Fibroblast of lung (primary cell): ENCODE measurements around the gene GALNT7. TPM values are rescaled to one million over a fixed set of nuclear protein-coding genes. Genes with fewer than 3 reads are reported as not detected.

ENCODE experiments used
- DNase-seq, 2 donors: peaks; one replicate each; pipeline versions ENCODE4 v3.0.0 to v3.0.0-alpha.2; 2010; ENCODE audit warnings: low read depth in 2 of 2
- H2AFZ ChIP-seq: 2 replicates; pipeline ENCODE4 v1.5.1; 2012; ENCODE audit warnings: low read length, control low read depth, inconsistent platforms
- H3K27ac ChIP-seq: 2 replicates; pipeline ENCODE4 v1.5.1; 2011; ENCODE audit warnings: low read length, control low read depth; ENCODE audit not compliant: insufficient read depth
- H3K27me3 ChIP-seq: 2 replicates; pipeline ENCODE4 v1.5.1; 2011; ENCODE audit warnings: mild to moderate bottlenecking, low read length; ENCODE audit not compliant: control insufficient read depth, insufficient read depth
- H3K36me3 ChIP-seq: 2 replicates; pipeline ENCODE4 v1.5.1; 2011; ENCODE audit warnings: low read length; ENCODE audit not compliant: control insufficient read depth, insufficient read depth
- H3K4me1 ChIP-seq: 2 replicates; pipeline ENCODE4 v1.5.1; 2011; ENCODE audit warnings: low read length; ENCODE audit not compliant: control insufficient read depth, insufficient read depth; ENCODE audit errors: extremely low read depth
- H3K4me2 ChIP-seq: 2 replicates; pipeline ENCODE4 v1.5.1; 2011; ENCODE audit warnings: low read length, control low read depth; ENCODE audit not compliant: insufficient read depth; ENCODE audit errors: extremely low read depth
- H3K4me3 ChIP-seq, 4 experiments: fragments of 200-600 bp in 1 of 4; sonication (generic) in 1 of 4; replicated peaks in 1 of 4; 2 replicates each; pipeline ENCODE4 v1.5.1; 2011 to 2016; ENCODE audit warnings: low read length in 4 of 4, low read depth in 3 of 4, mild to moderate bottlenecking in 3 of 4, control low read depth in 2 of 4, inconsistent platforms in 1 of 4, mixed read lengths in 1 of 4; ENCODE audit not compliant: insufficient read depth in 1 of 4; ENCODE audit errors: control extremely low read depth in 1 of 4
- H3K79me2 ChIP-seq: 2 replicates; pipeline ENCODE4 v1.5.1; 2012; ENCODE audit warnings: mild to moderate bottlenecking, low read length, inconsistent platforms; ENCODE audit not compliant: control insufficient read depth, insufficient read depth
- H3K9ac ChIP-seq: 2 replicates; pipeline ENCODE4 v1.5.1; 2011; ENCODE audit warnings: mild to moderate bottlenecking, low read length, control low read depth; ENCODE audit not compliant: insufficient read depth
- H3K9me3 ChIP-seq: 2 replicates; pipeline ENCODE4 v1.5.1; 2012; ENCODE audit warnings: low read depth, low read length; ENCODE audit not compliant: control insufficient read depth, insufficient read depth
- H4K20me1 ChIP-seq: 2 replicates; pipeline ENCODE4 v1.5.1; 2011; ENCODE audit warnings: low read length; ENCODE audit not compliant: control insufficient read depth, insufficient read depth; ENCODE audit errors: extremely low read depth
- EZH2 ChIP-seq: IDR thresholded peaks from 2 replicates; pipeline ENCODE4 v1.5.1; 2012; ENCODE audit warnings: low read length, control low read depth, mild to moderate bottlenecking; ENCODE audit errors: missing control alignments
- polyA plus RNA-seq, 2 donors: library from polyadenylated mRNA; depleted of rRNA in 1 of 2; stranded (reverse) in 1 of 2; unstranded in 1 of 2; fragments of >200 nt; gene quantifications; 2 replicates each; pipeline ENCODE4 v1.2.1, GENCODE V29; 2011 to 2012; ENCODE audit warnings: missing spikeins in 1 of 2
- total RNA-seq: library from RNA; depleted of rRNA; stranded (reverse); fragments of >200 nt; gene quantifications from 2 replicates; pipeline ENCODE4 v1.2.1, GENCODE V29; 2014
- TF ChIP-seq, protein P1 (sequence below), 2 donors: IDR thresholded peaks in 1 of 2; conservative IDR thresholded peaks in 1 of 2; 1 replicate in 1 of 2; 2 replicates in 1 of 2; pipeline ENCODE4 v1.5.1; 2011 to 2012; ENCODE audit warnings: low read length in 2 of 2, control low read depth in 1 of 2, inconsistent platforms in 1 of 2, low read depth in 1 of 2, mild to moderate bottlenecking in 1 of 2

Gene GALNT7
- total and polyA plus RNA-seq, 2 donors (not counting 1 experiment from before 2014, with no cell fraction given) = 40.4 to 45.4 TPM

DNA sequence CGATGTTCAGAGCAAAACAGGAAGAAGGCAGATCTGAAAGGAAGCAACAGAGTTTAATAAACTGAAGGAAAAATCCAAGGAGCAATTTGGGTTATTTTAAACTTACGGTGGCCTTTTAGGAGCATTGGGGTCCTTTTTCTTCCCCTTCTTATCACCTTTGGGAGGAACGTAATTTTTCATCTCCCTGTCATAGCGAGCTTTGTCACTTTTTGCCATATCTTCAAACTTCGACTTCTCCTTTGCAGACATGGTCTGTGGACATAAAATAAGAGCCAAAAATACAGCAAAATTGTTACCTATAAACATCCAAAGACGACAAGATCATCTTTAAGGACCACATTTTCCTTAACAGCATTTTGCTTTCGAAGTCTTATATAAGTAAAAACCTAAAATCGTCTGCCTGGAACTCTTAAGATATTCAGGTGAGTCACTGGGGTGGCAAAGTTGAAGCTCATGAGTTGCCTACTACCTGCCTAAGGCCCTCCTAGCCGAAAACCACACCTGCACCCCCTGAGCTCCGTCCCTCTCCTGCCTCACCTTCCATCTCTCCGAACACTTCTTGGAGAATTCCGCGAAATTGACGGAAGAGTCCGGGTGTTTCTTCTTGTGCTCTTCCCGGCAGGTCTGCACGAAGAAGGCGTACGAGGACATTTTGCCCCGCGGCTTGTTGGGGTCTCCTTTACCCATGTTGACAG is 164.5 kb downstream of the GALNT7 start:
- Histone ChIP-seq H3K27ac (peak overlapping the region; percentile 98), H3K36me3 (no peaks in the 10 kb centered on the region), H2AFZ (no peak overlapping the region)

DNA sequence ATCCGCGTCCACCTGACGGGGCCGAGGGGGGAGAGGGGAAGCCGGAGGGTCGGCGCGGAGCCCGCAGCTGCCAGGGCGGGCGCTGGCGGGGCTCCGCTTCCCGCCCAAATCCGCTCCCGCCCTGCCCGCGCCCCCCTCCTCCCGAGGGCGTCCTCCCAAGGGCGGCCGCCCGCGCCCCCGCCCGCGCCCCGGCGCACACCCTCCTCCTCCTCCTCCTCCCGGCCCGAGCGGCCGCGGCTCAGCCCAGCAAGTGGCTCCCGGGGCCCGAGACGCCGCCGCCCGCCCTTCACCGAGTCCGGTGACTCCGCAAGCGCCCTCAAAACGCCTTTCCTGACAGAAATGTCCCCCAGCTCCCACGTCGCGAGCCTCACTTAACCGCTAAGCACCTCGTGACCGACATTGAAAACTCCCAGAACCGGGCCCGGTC is 165.1 kb downstream of the GALNT7 start:
- Histone ChIP-seq H3K4me2 (peak overlapping the region; percentile 93), H3K27me3 (no peaks in the 10 kb centered on the region), H3K9me3 (no peaks in the 10 kb centered on the region), H3K4me1 (peaks cover 3% of the 10 kb centered on the region), H3K79me2 (peaks cover 39% of the 10 kb centered on the region), H4K20me1 (no peaks in the 10 kb centered on the region), H3K9ac (peak overlapping the region; percentile 98), H3K36me3 (no peaks in the 10 kb centered on the region), H2AFZ (no peak overlapping the region), H3K4me3 (peak overlapping the region; percentile 77 to 98 (median 90)), H3K27ac (peak overlapping the region; percentile 98)
- peak; percentile 33 to 39 for DNase-seq
- no peak for TF ChIP-seq EZH2
- TF ChIP-seq, protein P1, sequence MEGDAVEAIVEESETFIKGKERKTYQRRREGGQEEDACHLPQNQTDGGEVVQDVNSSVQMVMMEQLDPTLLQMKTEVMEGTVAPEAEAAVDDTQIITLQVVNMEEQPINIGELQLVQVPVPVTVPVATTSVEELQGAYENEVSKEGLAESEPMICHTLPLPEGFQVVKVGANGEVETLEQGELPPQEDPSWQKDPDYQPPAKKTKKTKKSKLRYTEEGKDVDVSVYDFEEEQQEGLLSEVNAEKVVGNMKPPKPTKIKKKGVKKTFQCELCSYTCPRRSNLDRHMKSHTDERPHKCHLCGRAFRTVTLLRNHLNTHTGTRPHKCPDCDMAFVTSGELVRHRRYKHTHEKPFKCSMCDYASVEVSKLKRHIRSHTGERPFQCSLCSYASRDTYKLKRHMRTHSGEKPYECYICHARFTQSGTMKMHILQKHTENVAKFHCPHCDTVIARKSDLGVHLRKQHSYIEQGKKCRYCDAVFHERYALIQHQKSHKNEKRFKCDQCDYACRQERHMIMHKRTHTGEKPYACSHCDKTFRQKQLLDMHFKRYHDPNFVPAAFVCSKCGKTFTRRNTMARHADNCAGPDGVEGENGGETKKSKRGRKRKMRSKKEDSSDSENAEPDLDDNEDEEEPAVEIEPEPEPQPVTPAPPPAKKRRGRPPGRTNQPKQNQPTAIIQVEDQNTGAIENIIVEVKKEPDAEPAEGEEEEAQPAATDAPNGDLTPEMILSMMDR (conservative IDR thresholded peaks at IDR 0.05 in 1 of 2, IDR thresholded peaks at IDR 0.05 in 1 of 2; ENCODE audit: low read depth in 1 of 2, low read length in 2 of 2) = no peak

More for the DNA sequence above, 164.5 kb downstream of the GALNT7 start:
- peak overlapping the region; percentile 93 for H3K4me2 ChIP-seq
- no peaks in the 10 kb centered on the region for H3K27me3 ChIP-seq
- TF ChIP-seq, protein P1 (conservative IDR thresholded peaks at IDR 0.05 in 1 of 2, IDR thresholded peaks at IDR 0.05 in 1 of 2; ENCODE audit: low read depth in 1 of 2, low read length in 2 of 2) = no peak
- no peak for TF ChIP-seq EZH2
- no peaks in the 10 kb centered on the region for H4K20me1 ChIP-seq
- peak in 1 of 2 donors; percentile 8 for DNase-seq
- peaks cover 39% of the 10 kb centered on the region for H3K79me2 ChIP-seq
- peak overlapping the region; percentile 98 for H3K9ac ChIP-seq
- H3K4me3 ChIP-seq = peak overlapping the region; percentile 77 to 98 (median 90)
- H3K9me3 ChIP-seq = no peaks in the 10 kb centered on the region
- H3K4me1 ChIP-seq = peaks cover 3% of the 10 kb centered on the region

DNA sequence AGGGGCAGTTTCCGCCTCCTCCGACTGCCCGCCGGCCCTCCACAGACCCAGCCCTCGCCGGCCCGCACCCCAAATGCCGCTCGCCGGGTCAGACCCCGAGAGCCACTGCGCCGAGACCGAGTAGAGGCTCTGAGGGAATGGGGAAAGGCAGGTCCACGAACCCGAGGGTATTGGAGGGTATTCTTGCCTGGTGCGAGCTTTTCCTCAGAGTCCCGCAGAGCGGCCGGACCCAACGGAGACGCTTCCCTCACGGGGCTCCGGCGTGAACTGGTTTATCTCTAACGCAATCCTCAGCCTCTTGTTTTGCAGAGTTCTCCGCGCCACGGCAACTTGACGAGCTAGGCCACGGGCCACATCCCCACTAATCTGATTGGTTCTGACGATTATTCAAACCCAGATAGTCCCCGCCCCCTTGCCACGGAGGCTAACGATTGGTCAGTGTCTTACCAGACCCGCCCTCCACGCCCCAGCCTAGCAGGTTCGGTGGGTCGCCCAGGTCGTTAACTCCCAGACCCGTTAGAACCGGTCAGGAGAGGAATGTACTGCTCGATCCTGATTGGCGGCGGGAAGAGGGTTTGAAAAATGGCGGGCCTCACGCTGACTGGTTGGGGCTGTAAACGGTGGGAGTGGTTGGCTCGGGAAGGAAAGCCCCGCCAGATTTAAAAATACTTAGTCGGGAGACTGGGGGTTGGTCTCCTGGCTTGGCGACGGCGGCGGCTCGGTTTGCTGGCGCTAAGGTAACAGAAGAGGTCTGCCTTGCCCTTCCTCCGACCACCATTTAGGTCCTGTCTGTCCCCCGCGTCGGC is 165.7 kb downstream of the GALNT7 start, which contains the start of gene HMGB2:
TSS of gene HMGB2 (minus strand) at position 274 of the 806 bp plus-strand sequence. CDS start 709 bp downstream, outside the sequence.
- no peaks in the 10 kb centered on the region for H3K36me3 ChIP-seq
- peak within 1 kb of the TSS; percentile 98 for H3K9ac ChIP-seq
- peak within 1 kb of the TSS; percentile 79 for H2AFZ ChIP-seq
- no peaks in the 10 kb centered on the region for H4K20me1 ChIP-seq
- H3K27ac ChIP-seq = peak within 1 kb of the TSS; percentile 98
- H3K9me3 ChIP-seq = no peaks in the 10 kb centered on the region
- TF ChIP-seq EZH2 = no peak
- TF ChIP-seq, protein P1 (conservative IDR thresholded peaks at IDR 0.05 in 1 of 2, IDR thresholded peaks at IDR 0.05 in 1 of 2; ENCODE audit: low read depth in 1 of 2, low read length in 2 of 2) = no peak
- DNase-seq = peak; percentile 100
- peaks cover 3% of the 10 kb centered on the region for H3K4me1 ChIP-seq
- peaks cover 39% of the 10 kb centered on the region for H3K79me2 ChIP-seq
- no peaks in the 10 kb centered on the region for H3K27me3 ChIP-seq
- H3K4me2 ChIP-seq = peak within 1 kb of the TSS; percentile 93
- H3K4me3 ChIP-seq = peak within 1 kb of the TSS; percentile 85 to 98 (median 90)
